Small intestine (tissue), 7 donors: ENCODE measurements around the gene DGKK. TPM values are rescaled to one million over a fixed set of nuclear protein-coding genes. Genes with fewer than 3 reads are reported as not detected.

Experiments used
- DNase-seq, 2 donors: peaks; one replicate each; pipeline versions ENCODE4 v3.0.0 to v3.0.0-alpha.2; 2013
- FAIRE-seq: peaks from 2 replicates; lab custom pipeline; 2012; peaks lifted over from hg19 to GRCh38; lab: Jason Lieb, UNC
- H3K27ac ChIP-seq, 3 donors: one replicate each; pipeline ENCODE4 v1.5.1; 2013; ENCODE audit warnings: low read length in 2 of 3, mild to moderate bottlenecking in 2 of 3, control low read depth in 1 of 3, inconsistent platforms in 1 of 3, low read depth in 1 of 3, moderate library complexity in 1 of 3
- H3K27me3 ChIP-seq, 3 donors: one replicate each; pipeline ENCODE4 v1.6.1; 2013; ENCODE audit warnings: low read length in 3 of 3, inconsistent platforms in 1 of 3; ENCODE audit not compliant: control insufficient read depth in 3 of 3, insufficient read depth in 3 of 3
- H3K36me3 ChIP-seq, 3 donors: one replicate each; pipeline ENCODE4 v1.6.1; 2013; ENCODE audit warnings: low read length in 3 of 3, inconsistent platforms in 1 of 3, low read depth in 1 of 3, mild to moderate bottlenecking in 1 of 3, moderate library complexity in 1 of 3; ENCODE audit not compliant: control insufficient read depth in 3 of 3, insufficient read depth in 2 of 3
- H3K4me1 ChIP-seq, 3 donors: one replicate each; pipeline ENCODE4 v1.6.1; 2013; ENCODE audit warnings: low read length in 2 of 3, inconsistent platforms in 1 of 3, low read depth in 1 of 3, mild to moderate bottlenecking in 1 of 3, moderate library complexity in 1 of 3; ENCODE audit not compliant: control insufficient read depth in 3 of 3, insufficient read depth in 2 of 3
- H3K4me3 ChIP-seq, 3 donors: one replicate each; pipeline ENCODE4 v1.5.1; 2013; ENCODE audit warnings: low read length in 3 of 3, control low read depth in 1 of 3, inconsistent platforms in 1 of 3, low read depth in 1 of 3, mild to moderate bottlenecking in 1 of 3, moderate library complexity in 1 of 3
- H3K9me3 ChIP-seq, 2 donors: one replicate each; pipeline ENCODE4 v1.6.1; 2013; ENCODE audit warnings: low read depth in 1 of 2, low read length in 1 of 2; ENCODE audit not compliant: control insufficient read depth in 2 of 2, insufficient read depth in 1 of 2
- WGBS, 3 donors: extraction: QIAGEN DNeasy Blood & Tissue Kit; methylation state at CpG; one replicate each; pipeline ENCODE4 v1.1.7; 2013; 5-methylcytosine and 5-hydroxymethylcytosine counted together
- polyA plus RNA-seq, 4 donors: library from polyadenylated mRNA; stranded (reverse) in 3 of 4; unstranded in 1 of 4; fragments of 200-250 nt in 3 of 4; fragments of 120-200 nt in 1 of 4; gene quantifications; one replicate each; pipeline versions ENCODE4 v1.2.1 to v1.2.3, GENCODE V29; 2013
- donor health status: healthy with polysubstance abuse.
- donor health status: control.
- donor health status: control.
- donor health status: Bipolar disorder and iron deficiency.
- donor health status: healthy.

The DGKK gene
- polyA plus RNA-seq, 4 donors, result 0.01 TPM; not detected in 3

GRCh38 chrX:50447535-50447934 is 23.1 kb downstream of the DGKK start:
- H3K27me3 ChIP-seq, result no peaks in the 10 kb centered on the region
- no peak overlapping the region for H3K4me3 ChIP-seq
- H3K36me3 ChIP-seq, result no peaks in the 10 kb centered on the region
- FAIRE-seq, result no peak
- no peaks in the 10 kb centered on the region for H3K9me3 ChIP-seq
- WGBS, 3 donors, result 89 to 94% (median 92%) methylated on average over 3 of the region's 3 CpGs
- no peak overlapping the region for H3K27ac ChIP-seq
- H3K4me1 ChIP-seq, result no peaks in the 10 kb centered on the region
- no peak for DNase-seq

- FAIRE-seq, result no peak
- H3K4me3 ChIP-seq, result no peak overlapping the region
- 53 to 70% (median 62%) methylated on average over 3 of the region's 3 CpGs for WGBS, 3 donors
- no peak overlapping the region for H3K27ac ChIP-seq
- no peaks in the 10 kb centered on the region for H3K36me3 ChIP-seq
- no peaks in the 10 kb centered on the region for H3K9me3 ChIP-seq
- DNase-seq, result no peak
- H3K4me1 ChIP-seq, result no peaks in the 10 kb centered on the region
- no peaks in the 10 kb centered on the region for H3K27me3 ChIP-seq
Measured at GRCh38 chrX:50442426-50443116, 28.1 kb downstream of the DGKK start.

GRCh38 chrX:50436797-50437196 is 33.8 kb downstream of the DGKK start:
- no peaks in the 10 kb centered on the region for H3K36me3 ChIP-seq
- no peak overlapping the region for H3K27ac ChIP-seq
- no peak overlapping the region for H3K4me3 ChIP-seq
- DNase-seq (peak in 1 of 2 donors; percentile 13), FAIRE-seq (no peak)
- H3K9me3 ChIP-seq, result no peaks in the 10 kb centered on the region
- WGBS, 3 donors, result 34 to 83% (median 52%) methylated on average over 6 of the region's 6 CpGs
- no peaks in the 10 kb centered on the region for H3K4me1 ChIP-seq
- peaks cover 0 to 3% (median 0%) of the 10 kb centered on the region in 3 donors for H3K27me3 ChIP-seq

- FAIRE-seq (no peak), DNase-seq (peak in 1 of 2 donors; percentile 5)
- no peak overlapping the region for H3K4me3 ChIP-seq
- no peaks in the 10 kb centered on the region for H3K4me1 ChIP-seq
- H3K9me3 ChIP-seq, result no peaks in the 10 kb centered on the region
- H3K27ac ChIP-seq, result no peak overlapping the region
- 44 to 69% (median 55%) methylated on average over 3 of the region's 3 CpGs for WGBS, 3 donors
- H3K36me3 ChIP-seq, result no peaks in the 10 kb centered on the region
- H3K27me3 ChIP-seq, result peaks cover 0 to 3% (median 0%) of the 10 kb centered on the region in 3 donors
Measured at GRCh38 chrX:50432829-50433289, 37.8 kb downstream of the DGKK start.

- 53 to 69% (median 68%) methylated on average over 3 of the region's 3 CpGs for WGBS, 3 donors
- Histone ChIP-seq H3K4me1 (no peaks in the 10 kb centered on the region), H3K27ac (no peak overlapping the region), H3K27me3 (peaks cover 0 to 3% (median 0%) of the 10 kb centered on the region in 3 donors), H3K36me3 (no peaks in the 10 kb centered on the region), H3K4me3 (no peak overlapping the region), H3K9me3 (no peaks in the 10 kb centered on the region)
- no peak for FAIRE-seq
- no peak for DNase-seq
Measured at GRCh38 chrX:50431623-50432022, 39.0 kb downstream of the DGKK start.

- H3K4me1 ChIP-seq, result no peaks in the 10 kb centered on the region
- H3K36me3 ChIP-seq, result no peaks in the 10 kb centered on the region
- DNase-seq (no peak), FAIRE-seq (no peak)
- no peaks in the 10 kb centered on the region for H3K9me3 ChIP-seq
- H3K27me3 ChIP-seq, result peaks cover 0 to 3% (median 0%) of the 10 kb centered on the region in 3 donors
- no peak overlapping the region for H3K4me3 ChIP-seq
- 61 to 79% (median 65%) methylated on average over 5 of the region's 5 CpGs for WGBS, 3 donors
- H3K27ac ChIP-seq, result no peak overlapping the region
Measured at GRCh38 chrX:50430917-50431575, 39.6 kb downstream of the DGKK start.

- FAIRE-seq (no peak), DNase-seq (no peak)
- Histone ChIP-seq H3K27me3 (no peaks in the 10 kb centered on the region), H3K4me1 (no peaks in the 10 kb centered on the region), H3K36me3 (no peaks in the 10 kb centered on the region), H3K4me3 (no peak overlapping the region), H3K9me3 (no peaks in the 10 kb centered on the region), H3K27ac (no peak overlapping the region)
- WGBS, 3 donors, result 58 to 88% (median 70%) methylated on average over 1 of the region's 1 CpG
Measured at GRCh38 chrX:50428174-50428573, 42.5 kb downstream of the DGKK start.

- DNase-seq (no peak), FAIRE-seq (no peak)
- no peak overlapping the region for H3K4me3 ChIP-seq
- H3K36me3 ChIP-seq, result no peaks in the 10 kb centered on the region
- no peaks in the 10 kb centered on the region for H3K27me3 ChIP-seq
- H3K4me1 ChIP-seq, result no peaks in the 10 kb centered on the region
- 74 to 88% (median 77%) methylated on average over 2 of the region's 2 CpGs for WGBS, 3 donors
- H3K27ac ChIP-seq, result no peak overlapping the region
- H3K9me3 ChIP-seq, result no peaks in the 10 kb centered on the region
Measured at GRCh38 chrX:50407976-50408375, 62.6 kb downstream of the DGKK start.
